ENCODE results near the gene SLC6A12. TPM values are rescaled to one million over a fixed set of nuclear protein-coding genes. Genes with fewer than 3 reads are reported as not detected.

Gene SLC6A12
- total and polyA plus RNA-seq, 4 experiments from 2014 or later = 0.33 to 0.49 TPM; not detected in 2

Other genes starting within 250 kb of the SLC6A12 start
- gene IQSEC3, start 147.4 kb downstream of the SLC6A12 start, total RNA-seq = under 1 TPM; 0.84 to 0.91 TPM
- not detected for gene IQSEC3, start 147.4 kb downstream of the SLC6A12 start, polyA plus RNA-seq
- gene SLC6A13, start 48.7 kb upstream of the SLC6A12 start, total RNA-seq = under 1 TPM; 0.32 to 0.75 TPM
- under 1 TPM in 1 of 2 donors, not detected in 1; 0.17 TPM for gene SLC6A13, start 48.7 kb upstream of the SLC6A12 start, polyA plus RNA-seq
- 100 to 1,000 TPM; 126 to 134 TPM for gene KDM5A, start 175.2 kb upstream of the SLC6A12 start, total RNA-seq
- gene KDM5A, start 175.2 kb upstream of the SLC6A12 start, polyA plus RNA-seq = 10 to 100 TPM; 40.7 to 69.8 TPM
- 10 to 100 TPM in 1 of 2 experiments, 1 to 10 TPM in 1; 7.9 to 13.0 TPM for gene CCDC77, start 187.5 kb upstream of the SLC6A12 start, total RNA-seq
- 1 to 10 TPM; 5.3 to 9.0 TPM for gene CCDC77, start 187.5 kb upstream of the SLC6A12 start, polyA plus RNA-seq
- gene B4GALNT3, start 245.8 kb upstream of the SLC6A12 start, total RNA-seq = 1 to 10 TPM; 2.1 to 2.6 TPM
- 1 to 10 TPM in 1 of 2 donors, under 1 TPM in 1; 0.18 to 4.8 TPM for gene B4GALNT3, start 245.8 kb upstream of the SLC6A12 start, polyA plus RNA-seq

Data from CD4-positive, alpha-beta memory T cell (primary cell).